ENCODE data around the gene MTRR. TPM values are rescaled to one million over a fixed set of nuclear protein-coding genes. Genes with fewer than 3 reads are reported as not detected.

The MTRR gene
- total and polyA plus RNA-seq, 2 of the 8 experiments (the other 6 are each of a cell fraction or from before 2014, with no cell fraction given): 36.4 to 53.8 TPM

DNA sequence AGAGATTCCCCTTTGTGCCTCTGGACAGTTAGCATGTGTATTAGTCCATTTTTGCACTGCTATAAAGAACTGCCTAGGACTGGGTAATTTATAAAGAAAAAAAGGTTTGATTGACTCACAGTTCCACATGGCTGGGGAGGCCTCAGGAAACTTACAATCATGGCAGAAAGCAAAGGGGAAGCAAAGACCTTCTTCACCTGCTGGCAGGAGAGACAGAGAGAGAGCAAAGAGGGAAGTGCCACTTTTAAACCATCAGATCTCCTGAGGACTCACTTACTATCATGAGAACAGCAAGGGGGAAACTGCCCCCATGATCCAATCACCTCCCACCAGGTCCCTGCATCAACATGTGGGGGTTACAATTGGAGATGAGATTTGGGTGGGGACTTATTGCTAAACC lies 24.0 kb upstream of the MTRR start (continued):
- TF ChIP-seq KDM4A (IDR thresholded peaks at IDR 0.05; ENCODE audit: low read depth, low read length, severe bottlenecking) (no peak), CREB1 (IDR thresholded peaks at IDR 0.05) (no peak), BACH1 (IDR thresholded peaks at IDR 0.05; ENCODE audit: low read length) (no peak)

Data from H1 (cell line).